ENCODE data around the gene GLRA1.

The GLRA1 gene

GRCh38 chr5:151924564-151925301, at the start of gene GLRA1:
Gene GLRA1, minus strand, starts transcription at chr5:151924851. Its CDS starts 302 bp downstream, at chr5:151924549.
- peak; percentile 6 for DNase-seq (ENCODE audit: low spot score)

GRCh38 chr5:151970885-151971284, 46.2 kb upstream of the GLRA1 start:
- DNase-seq (ENCODE audit: low spot score), result no peak

GRCh38 chr5:151967865-151968264, 43.2 kb upstream of the GLRA1 start:
- no peak for DNase-seq (ENCODE audit: low spot score)

- no peak for DNase-seq (ENCODE audit: low spot score)
Measured at GRCh38 chr5:151966046-151966445, 41.4 kb upstream of the GLRA1 start.

GRCh38 chr5:151964471-151964870, 39.8 kb upstream of the GLRA1 start:
- no peak for DNase-seq (ENCODE audit: low spot score)

GRCh38 chr5:151961557-151961956, 36.9 kb upstream of the GLRA1 start:
- no peak for DNase-seq (ENCODE audit: low spot score)

- DNase-seq (ENCODE audit: low spot score), result no peak
Measured at GRCh38 chr5:151958111-151958510, 33.5 kb upstream of the GLRA1 start.

- no peak for DNase-seq (ENCODE audit: low spot score)
Measured at GRCh38 chr5:151956725-151957124, 32.1 kb upstream of the GLRA1 start.

GRCh38 chr5:151954255-151954654, 29.6 kb upstream of the GLRA1 start:
- no peak for DNase-seq (ENCODE audit: low spot score)

- no peak for DNase-seq (ENCODE audit: low spot score)
Measured at GRCh38 chr5:151953833-151954232, 29.2 kb upstream of the GLRA1 start.

- DNase-seq (ENCODE audit: low spot score), result no peak
Measured at GRCh38 chr5:151952238-151952637, 27.6 kb upstream of the GLRA1 start.

- no peak for DNase-seq (ENCODE audit: low spot score)
Measured at GRCh38 chr5:151950706-151951105, 26.1 kb upstream of the GLRA1 start.

GRCh38 chr5:151949701-151950308, 25.2 kb upstream of the GLRA1 start:
- no peak for DNase-seq (ENCODE audit: low spot score)

GRCh38 chr5:151949113-151949512, 24.5 kb upstream of the GLRA1 start:
- no peak for DNase-seq (ENCODE audit: low spot score)

- no peak for DNase-seq (ENCODE audit: low spot score)
Measured at GRCh38 chr5:151947931-151948608, 23.4 kb upstream of the GLRA1 start.

GRCh38 chr5:151937851-151938250, 13.2 kb upstream of the GLRA1 start:
- DNase-seq (ENCODE audit: low spot score), result no peak

GRCh38 chr5:151935135-151935695, 10.6 kb upstream of the GLRA1 start:
- no peak for DNase-seq (ENCODE audit: low spot score)

GRCh38 chr5:151931260-151931659, 6.6 kb upstream of the GLRA1 start:
- no peak for DNase-seq (ENCODE audit: low spot score)

GRCh38 chr5:151926188-151926587, 1.5 kb upstream of the GLRA1 start:
- no peak for DNase-seq (ENCODE audit: low spot score)

GRCh38 chr5:151925340-151925739, 689 bp upstream of the GLRA1 start:
- DNase-seq (ENCODE audit: low spot score), result no peak

- no peak for DNase-seq (ENCODE audit: low spot score)
Measured at GRCh38 chr5:151923866-151924476, 680 bp downstream of the GLRA1 start.

- DNase-seq (ENCODE audit: low spot score), result no peak
Measured at GRCh38 chr5:151921916-151922315, 2.7 kb downstream of the GLRA1 start.

All from activated CD4-positive, alpha-beta T cell treated with anti-CD3 and anti-CD28 coated beads, Interleukin-2, Interleukin-4, amounts not matched to agents 100 ng/mL and 50 ng/mL, durations not matched to agents 16 hours and 8 hours (primary cell).